Esophagus muscularis mucosa (tissue), 4 donors: Measurements from ENCODE around the gene TRPV6. TPM values are rescaled to one million over a fixed set of nuclear protein-coding genes. Genes with fewer than 3 reads are reported as not detected.

Experiments
- DNase-seq: peaks from one replicate; pipeline ENCODE4 v3.0.0-alpha.2; 2017; ENCODE audit errors: extremely low spot score
- H3K27ac ChIP-seq, 4 donors: fragments of 200-600 bp; sonication (generic); replicated peaks in 1 of 4; 1 replicate in 3 of 4; 2 replicates in 1 of 4; pipeline ENCODE4 v1.5.1; 2016 to 2019; ENCODE audit warnings: mild to moderate bottlenecking in 1 of 4
- H3K27me3 ChIP-seq, 4 donors: fragments of 200-600 bp; sonication (generic); one replicate each; pipeline versions ENCODE4 v1.5.1 to v1.6.0; 2016 to 2019
- H3K36me3 ChIP-seq, 4 donors: fragments of 200-600 bp; sonication (generic); one replicate each; pipeline ENCODE4 v1.5.1; 2016 to 2019
- H3K4me1 ChIP-seq, 4 donors: fragments of 200-600 bp; sonication (generic); one replicate each; pipeline ENCODE4 v1.5.1; 2016 to 2019
- H3K4me3 ChIP-seq, 4 donors: fragments of 200-600 bp; sonication (generic); 1 replicate in 2 of 4; 2 replicates in 2 of 4; pipeline ENCODE4 v1.5.1; 2016 to 2019; ENCODE audit warnings: mild to moderate bottlenecking in 4 of 4, moderate library complexity in 1 of 4
- H3K9me3 ChIP-seq, 4 donors: fragments of 200-600 bp; sonication (generic); 1 replicate in 3 of 4; 2 replicates in 1 of 4; pipeline ENCODE4 v1.5.1; 2016 to 2019
- EP300 ChIP-seq: sonication (generic); formaldehyde crosslinking; IDR thresholded peaks from one replicate; pipeline ENCODE4 v1.6.1; 2017; ENCODE audit warnings: antibody characterized with exemption
- POLR2A ChIP-seq: fragments of 450-650 bp; IDR thresholded peaks from one replicate; pipeline ENCODE4 v1.6.1; 2017; ENCODE audit warnings: antibody characterized with exemption, moderate library complexity, mild to moderate bottlenecking, low read depth
- POLR2AphosphoS5 ChIP-seq, 2 donors: sonication (generic); formaldehyde crosslinking; IDR thresholded peaks; one replicate each; pipeline ENCODE4 v1.6.1; 2017; ENCODE audit warnings: antibody characterized with exemption in 2 of 2
- WGBS: methylation state at CpG from one replicate; pipeline ENCODE4 v1.1.5; 2018; 5-methylcytosine and 5-hydroxymethylcytosine counted together
- intact Hi-C: fragments of 100-400 bp; cut with DNase I; formaldehyde crosslinking; loops from one replicate; pipeline ENCODE4 v1.15.1; 2023
- total RNA-seq, 4 donors: library from RNA; depleted of rRNA; stranded (reverse); fragments of >200 nt; gene quantifications; one replicate each; pipeline versions ENCODE4 v1.1.0 to v1.2.1, GENCODE V29; 2016
- TF ChIP-seq, protein P1 (sequence below), 3 experiments: fragments of 200-600 bp in 2 of 3; fragments of 450-650 bp in 1 of 3; sonication (generic) in 2 of 3; IDR thresholded peaks; one replicate each; pipeline ENCODE4 v1.5.1; 2017 to 2019; ENCODE audit warnings: antibody characterized with exemption in 3 of 3, mild to moderate bottlenecking in 2 of 3, moderate library complexity in 1 of 3

The TRPV6 gene
- total RNA-seq, 4 donors from 2014 or later: not detected

DNA sequence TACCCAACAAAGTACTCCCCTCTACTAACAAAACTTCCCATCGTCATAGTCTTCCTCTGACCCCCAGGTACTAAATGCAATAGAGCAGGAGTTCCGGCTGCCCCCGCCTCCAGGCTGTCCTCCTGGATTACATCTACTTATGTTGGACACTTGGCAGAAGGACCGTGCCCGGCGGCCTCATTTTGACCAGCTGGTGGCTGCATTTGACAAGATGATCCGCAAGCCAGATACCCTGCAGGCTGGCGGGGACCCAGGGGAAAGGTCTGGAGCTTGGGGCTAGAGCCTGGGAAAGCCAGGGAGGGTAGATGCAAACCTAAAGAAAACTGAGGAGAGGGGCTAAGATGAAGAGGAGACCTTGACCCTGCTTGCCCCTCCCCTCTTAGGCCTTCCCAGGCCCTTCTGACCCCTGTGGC is 15.4 kb downstream of the TRPV6 start:
- WGBS: 82% methylated on average over 8 of the region's 8 CpGs
- no peak overlapping the region for H3K27ac ChIP-seq
- DNase-seq: no peak
- H3K4me3 ChIP-seq: no peak overlapping the region
- TF ChIP-seq, protein P1, sequence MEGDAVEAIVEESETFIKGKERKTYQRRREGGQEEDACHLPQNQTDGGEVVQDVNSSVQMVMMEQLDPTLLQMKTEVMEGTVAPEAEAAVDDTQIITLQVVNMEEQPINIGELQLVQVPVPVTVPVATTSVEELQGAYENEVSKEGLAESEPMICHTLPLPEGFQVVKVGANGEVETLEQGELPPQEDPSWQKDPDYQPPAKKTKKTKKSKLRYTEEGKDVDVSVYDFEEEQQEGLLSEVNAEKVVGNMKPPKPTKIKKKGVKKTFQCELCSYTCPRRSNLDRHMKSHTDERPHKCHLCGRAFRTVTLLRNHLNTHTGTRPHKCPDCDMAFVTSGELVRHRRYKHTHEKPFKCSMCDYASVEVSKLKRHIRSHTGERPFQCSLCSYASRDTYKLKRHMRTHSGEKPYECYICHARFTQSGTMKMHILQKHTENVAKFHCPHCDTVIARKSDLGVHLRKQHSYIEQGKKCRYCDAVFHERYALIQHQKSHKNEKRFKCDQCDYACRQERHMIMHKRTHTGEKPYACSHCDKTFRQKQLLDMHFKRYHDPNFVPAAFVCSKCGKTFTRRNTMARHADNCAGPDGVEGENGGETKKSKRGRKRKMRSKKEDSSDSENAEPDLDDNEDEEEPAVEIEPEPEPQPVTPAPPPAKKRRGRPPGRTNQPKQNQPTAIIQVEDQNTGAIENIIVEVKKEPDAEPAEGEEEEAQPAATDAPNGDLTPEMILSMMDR (IDR thresholded peaks at IDR 0.05): no peak
- no peaks in the 10 kb centered on the region for H3K9me3 ChIP-seq
- H3K4me1 ChIP-seq: no peaks in the 10 kb centered on the region
- no peaks in the 10 kb centered on the region for H3K36me3 ChIP-seq
- intact Hi-C loops: no loop called here
- peaks cover 0 to 10% (median 0%) of the 10 kb centered on the region in 4 donors for H3K27me3 ChIP-seq

- TF ChIP-seq, protein P1 (IDR thresholded peaks at IDR 0.05): no peak
- no peak for TF ChIP-seq POLR2A
- no peak for TF ChIP-seq POLR2AphosphoS5 (IDR thresholded peaks at IDR 0.05)
- no peak for TF ChIP-seq EP300
- H3K27ac ChIP-seq: no peak overlapping the region
- WGBS: 83% methylated on average over 2 of the region's 2 CpGs
- peaks cover 0 to 2% (median under 1%) of the 10 kb centered on the region in 4 donors for H3K36me3 ChIP-seq
- intact Hi-C loops: no loop called here
- H3K27me3 ChIP-seq: peaks cover 0 to 10% (median 0%) of the 10 kb centered on the region in 4 donors
- H3K4me1 ChIP-seq: no peaks in the 10 kb centered on the region
- no peak overlapping the region for H3K4me3 ChIP-seq
- DNase-seq: no peak
- no peaks in the 10 kb centered on the region for H3K9me3 ChIP-seq
Observed at GRCh38 chr7:142869434-142869833, 16.1 kb downstream of the TRPV6 start.

DNA sequence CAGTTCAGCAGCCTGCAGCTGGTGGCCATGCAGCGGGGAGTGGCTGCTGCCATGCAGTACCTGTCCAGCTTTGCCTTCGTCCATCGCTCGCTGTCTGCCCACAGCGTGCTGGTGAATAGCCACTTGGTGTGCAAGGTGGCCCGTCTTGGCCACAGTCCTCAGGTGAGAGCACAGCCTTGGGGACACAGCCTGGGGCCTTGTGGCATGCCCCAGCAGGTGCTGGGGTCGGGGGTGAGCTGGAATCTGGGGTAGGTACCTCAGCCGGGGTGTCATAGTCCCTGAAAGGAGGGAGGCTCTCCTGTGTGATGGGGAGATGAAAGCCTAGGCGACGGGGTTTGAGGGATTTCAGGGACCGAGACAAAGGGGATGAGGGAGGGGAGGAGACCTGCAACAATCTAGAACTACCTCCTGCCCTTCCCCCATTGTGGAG is 16.5 kb downstream of the TRPV6 start:
- Histone ChIP-seq H3K4me3 (no peak overlapping the region), H3K9me3 (no peaks in the 10 kb centered on the region), H3K4me1 (no peaks in the 10 kb centered on the region), H3K27ac (no peak overlapping the region), H3K36me3 (peaks cover 0 to 6% (median 3%) of the 10 kb centered on the region in 4 donors), H3K27me3 (peaks cover 0 to 10% (median 0%) of the 10 kb centered on the region in 4 donors)
- DNase-seq: peak; percentile 88
- intact Hi-C loops: no loop called here
- 94% methylated on average over 10 of the region's 11 CpGs for WGBS
- TF ChIP-seq, protein P1 (IDR thresholded peaks at IDR 0.05): no peak

DNA sequence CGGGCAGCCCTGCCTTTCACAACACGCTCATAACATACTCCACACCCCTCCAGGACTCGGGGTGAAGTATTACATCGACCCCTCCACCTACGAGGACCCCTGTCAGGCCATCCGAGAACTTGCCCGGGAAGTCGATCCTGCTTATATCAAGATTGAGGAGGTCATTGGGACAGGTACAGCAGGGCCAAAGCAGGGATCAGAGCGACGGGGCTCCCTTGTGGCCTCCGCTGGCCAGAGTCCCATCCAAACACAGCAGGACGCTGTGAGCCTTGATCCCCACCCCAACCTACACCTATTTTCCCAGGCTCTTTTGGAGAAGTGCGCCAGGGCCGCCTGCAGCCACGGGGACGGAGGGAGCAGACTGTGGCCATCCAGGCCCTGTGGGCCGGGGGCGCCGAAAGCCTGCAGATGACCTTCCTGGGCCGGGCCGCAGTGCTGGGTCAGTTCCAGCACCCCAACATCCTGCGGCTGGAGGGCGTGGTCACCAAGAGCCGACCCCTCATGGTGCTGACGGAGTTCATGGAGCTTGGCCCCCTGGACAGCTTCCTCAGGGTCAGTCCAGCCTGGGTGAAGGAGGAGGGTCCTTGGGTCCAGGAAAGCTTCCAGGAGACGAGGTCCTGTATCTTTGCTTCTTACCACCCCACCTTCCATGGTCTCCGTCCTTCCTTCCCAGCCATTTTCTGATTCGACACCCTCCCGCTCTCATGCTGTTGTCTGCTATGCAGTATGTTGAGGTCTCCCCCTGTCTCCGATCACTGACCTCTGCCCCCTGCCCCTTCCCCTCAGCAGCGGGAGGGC is 17.2 kb downstream of the TRPV6 start:
- Histone ChIP-seq H3K4me1 (no peaks in the 10 kb centered on the region), H3K27me3 (peaks cover 0 to 10% (median 0%) of the 10 kb centered on the region in 4 donors), H3K27ac (no peak overlapping the region), H3K9me3 (no peaks in the 10 kb centered on the region), H3K4me3 (no peak overlapping the region), H3K36me3 (peaks cover 0 to 12% (median 5%) of the 10 kb centered on the region in 4 donors)
- TF ChIP-seq POLR2AphosphoS5 (IDR thresholded peaks at IDR 0.05) (no peak), POLR2A (no peak), EP300 (no peak)
- TF ChIP-seq, protein P1 (IDR thresholded peaks at IDR 0.05): no peak
- DNase-seq: peak; percentile 85
- 89% methylated on average over 22 of the region's 31 CpGs for WGBS
- intact Hi-C loops: no loop called here
